Activated B cell treated with CpG ODN at 0.5 μM for 24 hours (primary cell): ENCODE data around the gene KCNMB3. TPM values are rescaled to one million over a fixed set of nuclear protein-coding genes. Genes with fewer than 3 reads are reported as not detected.

ENCODE experiments used
- ATAC-seq: fragments of 200-7000 bp; cut with Tn5 transposase; one replicate; pipeline ENCODE4 v1.10.0; 2021; ENCODE audit warnings: low read depth, mild to moderate bottlenecking, moderate library complexity
- CTCF ChIA-PET: fragments of 350-600 bp; sonication (Branson Sonifier 250); formaldehyde crosslinking; loops from one replicate; lab custom pipeline; 2021; ENCODE audit warnings: antibody characterized with exemption; lab: Charles Lee
- POLR2A ChIA-PET: fragments of 350-600 bp; sonication (Branson Sonifier 250); formaldehyde crosslinking; loops from one replicate; lab custom pipeline; 2021; ENCODE audit warnings: antibody characterized with exemption; lab: Charles Lee
- DNase-seq: peaks from one replicate; pipeline ENCODE4 v3.0.0; 2022
- H3K27ac Mint-ChIP-seq: one replicate; pipeline ENCODE4 v1.8.0; 2020; ENCODE audit warnings: mixed read lengths
- H3K27me3 Mint-ChIP-seq: one replicate; pipeline ENCODE4 v1.8.0; 2021; ENCODE audit warnings: mixed read lengths
- H3K36me3 Mint-ChIP-seq: one replicate; pipeline ENCODE4 v1.8.0; 2021; ENCODE audit warnings: low read depth, mixed read lengths
- H3K4me1 Mint-ChIP-seq: one replicate; pipeline ENCODE4 v1.8.0; 2021; ENCODE audit warnings: mixed read lengths
- H3K4me3 Mint-ChIP-seq: one replicate; pipeline ENCODE4 v1.8.0; 2020; ENCODE audit warnings: mild to moderate bottlenecking, mixed read lengths
- H3K9me3 Mint-ChIP-seq: one replicate; pipeline ENCODE4 v1.8.0; 2020; ENCODE audit warnings: mixed read lengths
- intact Hi-C: fragments of 100-400 bp; cut with micrococcal nuclease; formaldehyde crosslinking; loops from one replicate; pipeline ENCODE4 v1.15.1; 2024
- total RNA-seq: library from RNA; stranded (reverse); gene quantifications from 2 replicates; pipeline ENCODE4 v1.2.3, GENCODE V29; 2022
- TF ChIP-seq, protein P1 (sequence below): fragments of 200-600 bp; IDR thresholded peaks from one replicate; pipeline ENCODE4 v1.8.0; 2022; ENCODE audit warnings: antibody characterized with exemption, mild to moderate bottlenecking

The KCNMB3 gene
- total RNA-seq, 1 donor from 2014 or later: 6.0 TPM

DNA sequence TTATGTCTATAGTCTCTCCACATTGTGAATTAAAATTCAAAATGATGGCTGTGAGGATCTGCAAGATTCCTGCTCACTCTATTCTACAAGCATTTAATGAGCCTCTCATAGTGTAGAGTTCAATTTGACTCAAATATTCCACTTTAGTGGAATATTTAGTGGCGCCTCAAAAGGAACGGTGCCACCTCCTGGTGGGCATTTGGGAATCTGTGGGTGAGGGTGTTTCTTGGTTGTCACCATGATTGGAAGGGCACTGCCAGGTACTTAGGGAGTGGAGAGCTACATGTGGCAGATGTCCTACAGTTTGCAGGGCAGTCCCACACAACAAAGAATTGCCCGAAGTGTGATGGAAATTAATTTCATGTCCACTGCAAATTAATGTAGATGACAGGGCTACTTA, 21.5 kb upstream of the KCNMB3 start:
- intact Hi-C loops: loop anchor here (1.0 kb wide), 1 partner anchor 167 kb away; no protein-coding TSS in a partner anchor
- ChIA-PET POLR2A (interaction anchor here (0.9 kb wide), 1 partner anchor 253 kb away, joined by 3 read pairs; no protein-coding TSS in a partner anchor), CTCF (interaction anchor here (0.9 to 1.8 kb wide), 7 partner anchors 11 to 257 kb away, joined by 3 to 5 read pairs (median 3); no protein-coding TSS in a partner anchor)
- TF ChIP-seq, protein P1, sequence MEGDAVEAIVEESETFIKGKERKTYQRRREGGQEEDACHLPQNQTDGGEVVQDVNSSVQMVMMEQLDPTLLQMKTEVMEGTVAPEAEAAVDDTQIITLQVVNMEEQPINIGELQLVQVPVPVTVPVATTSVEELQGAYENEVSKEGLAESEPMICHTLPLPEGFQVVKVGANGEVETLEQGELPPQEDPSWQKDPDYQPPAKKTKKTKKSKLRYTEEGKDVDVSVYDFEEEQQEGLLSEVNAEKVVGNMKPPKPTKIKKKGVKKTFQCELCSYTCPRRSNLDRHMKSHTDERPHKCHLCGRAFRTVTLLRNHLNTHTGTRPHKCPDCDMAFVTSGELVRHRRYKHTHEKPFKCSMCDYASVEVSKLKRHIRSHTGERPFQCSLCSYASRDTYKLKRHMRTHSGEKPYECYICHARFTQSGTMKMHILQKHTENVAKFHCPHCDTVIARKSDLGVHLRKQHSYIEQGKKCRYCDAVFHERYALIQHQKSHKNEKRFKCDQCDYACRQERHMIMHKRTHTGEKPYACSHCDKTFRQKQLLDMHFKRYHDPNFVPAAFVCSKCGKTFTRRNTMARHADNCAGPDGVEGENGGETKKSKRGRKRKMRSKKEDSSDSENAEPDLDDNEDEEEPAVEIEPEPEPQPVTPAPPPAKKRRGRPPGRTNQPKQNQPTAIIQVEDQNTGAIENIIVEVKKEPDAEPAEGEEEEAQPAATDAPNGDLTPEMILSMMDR: no peak
- H3K4me3 Mint-ChIP-seq: no peak overlapping the region
- no peaks in the 10 kb centered on the region for H3K9me3 Mint-ChIP-seq
- H3K4me1 Mint-ChIP-seq: peaks cover 18% of the 10 kb centered on the region
- ATAC-seq (no peak), DNase-seq (no peak)
- no peaks in the 10 kb centered on the region for H3K36me3 Mint-ChIP-seq
- H3K27me3 Mint-ChIP-seq: peaks cover 2% of the 10 kb centered on the region
- H3K27ac Mint-ChIP-seq: no peak overlapping the region

DNA sequence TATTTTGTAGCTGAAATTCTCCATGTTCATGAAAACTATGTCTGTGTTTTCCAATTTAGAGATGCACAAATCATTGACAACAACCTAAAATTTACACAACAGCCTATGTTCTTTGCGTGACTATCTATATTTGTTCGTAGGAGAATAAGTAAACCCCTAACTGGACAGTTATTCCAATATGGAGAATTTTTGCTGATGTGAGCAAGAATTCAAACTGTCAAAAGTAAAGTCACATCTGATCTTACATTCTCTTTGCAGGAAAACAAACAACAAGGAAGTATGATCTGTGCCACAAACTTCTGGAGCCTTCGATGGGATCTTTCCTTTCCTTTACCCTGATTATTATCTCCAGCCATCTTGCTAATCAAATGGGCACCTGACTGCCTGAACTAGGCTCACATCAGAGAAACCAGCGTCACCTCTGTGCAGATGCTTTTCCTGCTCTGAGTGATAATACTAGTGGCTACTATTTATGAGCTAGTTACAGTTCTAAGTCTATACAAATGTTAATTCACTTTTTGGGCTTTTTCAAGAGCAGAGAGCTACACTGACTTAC, 18.3 kb upstream of the KCNMB3 start:
- ATAC-seq: no peak

DNA sequence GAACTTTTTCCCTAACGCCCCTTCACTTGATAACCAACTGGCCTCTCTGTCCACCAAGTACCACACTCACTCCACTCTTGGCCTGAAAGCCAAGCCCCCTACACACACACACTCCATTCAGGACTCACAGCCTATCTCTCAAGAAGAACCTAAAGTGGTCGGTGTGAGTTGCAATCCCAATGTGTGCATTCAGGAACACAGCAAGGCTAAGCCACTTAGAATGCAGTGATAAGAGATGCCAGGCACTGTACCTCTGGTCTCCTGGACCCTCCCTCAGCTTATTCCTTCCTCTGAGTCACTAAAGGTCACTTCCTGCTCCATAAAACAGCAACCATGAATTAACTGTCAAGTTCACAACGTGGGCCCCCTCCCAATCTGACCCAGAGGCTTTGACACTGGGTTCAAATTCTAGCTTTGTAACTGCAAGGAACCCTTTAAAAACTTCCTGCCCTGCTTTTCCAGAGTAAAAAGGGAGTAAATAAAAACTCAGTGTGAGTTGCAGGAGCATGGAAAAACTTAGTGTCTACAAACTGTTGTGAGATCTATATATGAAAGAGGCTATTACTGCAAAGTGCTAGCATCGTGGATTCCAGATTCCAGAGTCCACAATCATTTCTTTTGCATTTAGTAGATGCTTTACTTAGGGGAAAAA, 17.6 kb upstream of the KCNMB3 start:
- ChIA-PET CTCF (no interaction called here), POLR2A (no interaction called here)
- DNase-seq: no peak
- Mint-ChIP-seq H3K27ac (no peak overlapping the region), H3K4me3 (no peak overlapping the region), H3K4me1 (peaks cover 49% of the 10 kb centered on the region), H3K27me3 (no peaks in the 10 kb centered on the region), H3K9me3 (no peaks in the 10 kb centered on the region), H3K36me3 (no peaks in the 10 kb centered on the region)
- no peak for ATAC-seq
- intact Hi-C loops: loop anchor here (5.0 kb wide), 3 partner anchors 36 to 334 kb away; partner anchors contain the start of genes GNB4, MRPL47 and NDUFB5
- TF ChIP-seq, protein P1: no peak

More for the DNA sequence above, 18.3 kb upstream of the KCNMB3 start:
- H3K4me3 Mint-ChIP-seq: no peak overlapping the region
- no peak for DNase-seq
- no peaks in the 10 kb centered on the region for H3K9me3 Mint-ChIP-seq
- intact Hi-C loops: loop anchor here (5.0 kb wide), 3 partner anchors 37 to 333 kb away; partner anchors contain the start of genes GNB4, MRPL47 and NDUFB5
- no peak overlapping the region for H3K27ac Mint-ChIP-seq
- CTCF ChIA-PET: no interaction called here
- TF ChIP-seq, protein P1: no peak
- POLR2A ChIA-PET: interaction anchor here (1.0 kb wide), 1 partner anchor 197 kb away, joined by 3 read pairs; no protein-coding TSS in a partner anchor
- no peaks in the 10 kb centered on the region for H3K27me3 Mint-ChIP-seq
- no peaks in the 10 kb centered on the region for H3K36me3 Mint-ChIP-seq
- peaks cover 47% of the 10 kb centered on the region for H3K4me1 Mint-ChIP-seq

DNA sequence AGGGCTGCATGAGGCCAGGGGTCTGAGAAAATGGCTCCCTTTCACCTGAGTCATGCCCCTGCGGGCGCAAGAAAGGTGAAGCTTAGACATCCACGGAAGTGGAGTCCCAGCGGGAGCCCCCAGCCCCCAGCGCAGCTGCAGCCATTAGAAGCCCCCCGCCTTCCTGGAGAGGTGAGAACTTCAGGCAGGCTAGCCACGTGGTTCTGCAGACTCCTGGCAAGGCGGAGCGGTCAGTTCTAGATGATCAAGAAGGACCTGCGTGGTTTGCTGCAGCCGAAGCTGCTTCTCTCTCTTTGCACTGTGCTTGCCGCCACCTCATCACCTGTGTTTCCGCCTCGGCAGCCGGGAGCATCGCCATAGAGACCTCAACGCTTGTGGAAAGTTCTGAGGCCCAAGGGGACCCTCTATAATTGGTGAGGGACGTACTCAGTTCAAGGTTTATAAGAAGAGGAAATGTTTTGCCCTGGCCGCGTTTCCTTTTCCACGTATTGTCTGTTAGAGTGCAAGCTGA, 15.8 kb upstream of the KCNMB3 start:
- Mint-ChIP-seq H3K36me3 (no peaks in the 10 kb centered on the region), H3K4me1 (peaks cover 57% of the 10 kb centered on the region), H3K4me3 (peak overlapping the region; percentile 77), H3K27me3 (no peaks in the 10 kb centered on the region), H3K27ac (peak overlapping the region; percentile 82), H3K9me3 (no peaks in the 10 kb centered on the region)
- TF ChIP-seq, protein P1: no peak
- ATAC-seq: peak; percentile 69
- CTCF ChIA-PET: no interaction called here
- intact Hi-C loops: loop anchor here (1.0 to 5.0 kb wide), 8 partner anchors 14 to 336 kb away; partner anchors contain the start of genes ACTL6A, GNB4, MRPL47 and NDUFB5
- POLR2A ChIA-PET: interaction anchor here (0.6 to 2.6 kb wide), 8 partner anchors 9 to 204 kb away, joined by 3 to 27 read pairs (median 6); partner anchors contain the start of genes PIK3CA, ZMAT3 and ZNF639
- DNase-seq: peak; percentile 34

DNA sequence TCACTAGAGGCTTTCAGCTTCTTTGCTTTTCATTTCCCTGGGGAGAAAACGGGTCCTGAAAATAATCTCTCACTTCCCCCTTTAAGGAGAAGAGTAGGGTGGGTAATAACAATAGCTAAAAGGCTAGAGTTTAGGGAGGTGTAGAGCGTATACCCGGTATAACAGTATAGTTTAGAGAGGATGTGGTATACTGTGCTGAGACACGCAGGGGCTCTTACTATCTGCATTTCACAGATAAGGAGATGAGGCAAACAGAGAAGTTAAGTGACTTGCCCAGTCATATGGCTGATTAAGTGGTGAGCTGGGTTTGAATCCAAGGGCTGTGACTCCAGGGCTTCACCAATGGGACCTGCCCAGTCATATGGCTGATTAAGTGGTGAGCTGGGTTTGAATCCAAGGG, 15.0 kb upstream of the KCNMB3 start:
- peak overlapping the region; percentile 64 for H3K27ac Mint-ChIP-seq
- H3K27me3 Mint-ChIP-seq: no peaks in the 10 kb centered on the region
- TF ChIP-seq, protein P1: no peak
- peaks cover 60% of the 10 kb centered on the region for H3K4me1 Mint-ChIP-seq
- ATAC-seq (peak; percentile 66), DNase-seq (no peak)
- CTCF ChIA-PET: no interaction called here
- H3K4me3 Mint-ChIP-seq: peak overlapping the region; percentile 77
- POLR2A ChIA-PET: interaction anchor here (0.5 to 2.6 kb wide), 10 partner anchors 10 to 205 kb away, joined by 3 to 27 read pairs (median 5); partner anchors contain the start of genes PIK3CA, ZMAT3 and ZNF639
- H3K36me3 Mint-ChIP-seq: no peaks in the 10 kb centered on the region
- intact Hi-C loops: loop anchor here (2.0 to 5.0 kb wide), 7 partner anchors 15 to 336 kb away; partner anchors contain the start of genes ACTL6A, GNB4, MRPL47 and NDUFB5
- no peaks in the 10 kb centered on the region for H3K9me3 Mint-ChIP-seq
